H1 (cell line): ENCODE measurements around the gene ACADSB. TPM values are rescaled to one million over a fixed set of nuclear protein-coding genes. Genes with fewer than 3 reads are reported as not detected.
A peak's percentile ranks its signal among the peaks of the same experiment; 100 is the strongest.

Experiments
- KDM5A ChIP-seq: fragments of 200-600 bp; IDR thresholded peaks from 2 replicates; pipeline ENCODE4 v1.7.1; 2012; ENCODE audit warnings: mild to moderate bottlenecking, low read length, inconsistent platforms, mixed read lengths
- POU5F1 ChIP-seq: IDR thresholded peaks from 2 replicates; pipeline ENCODE4 v1.6.1; 2011; ENCODE audit warnings: low read depth, mild to moderate bottlenecking, low read length, moderate library complexity
- SP4 ChIP-seq: IDR thresholded peaks from 2 replicates; pipeline ENCODE4 v1.6.1; 2012; ENCODE audit warnings: low read length, inconsistent platforms
- polyA plus RNA-seq, 7 experiments: library from polyadenylated mRNA; depleted of rRNA in 3 of 7; stranded (reverse) in 5 of 7; unstranded in 2 of 7; fragments of >200 nt in 5 of 7; fragments of 200-250 nt in 2 of 7; gene quantifications; 1 replicate in 5 of 7; 2 replicates in 1 of 7; 4 replicates in 1 of 7; pipeline versions ENCODE4 v1.2.1 to v1.2.3, GENCODE V29; 2011 to 2013; ENCODE audit warnings: missing spikeins in 2 of 7, mixed read lengths in 2 of 7
- total RNA-seq: library from RNA; stranded (reverse); fragmentation: NEBNext Ultra II Directional; extraction: Animal tissue kit (Norgen Biotek cat#: 25700); gene quantifications from 2 replicates; pipeline ENCODE4 v1.2.1, GENCODE V29; 2021
- TF ChIP-seq, protein P1 (sequence below): IDR thresholded peaks from 2 replicates; pipeline ENCODE4 v1.6.1; 2012; ENCODE audit warnings: inconsistent platforms
- TF ChIP-seq, protein P2 (sequence below): fragments of 300-600 bp; sonication (generic); IDR thresholded peaks from 2 replicates; pipeline ENCODE4 v1.7.1; 2012; ENCODE audit warnings: low read length, moderate library complexity, mild to moderate bottlenecking, inconsistent platforms; ENCODE audit not compliant: insufficient replicate concordance
- TF ChIP-seq, protein P3 (sequence below), 3 experiments: IDR thresholded peaks; 1 replicate in 2 of 3; 2 replicates in 1 of 3; pipeline versions ENCODE4 v1.5.1 to v1.6.1; 2011; ENCODE audit warnings: low read length in 3 of 3, mild to moderate bottlenecking in 3 of 3, inconsistent platforms in 2 of 3, low read depth in 1 of 3, moderate library complexity in 1 of 3; ENCODE audit not compliant: insufficient read depth in 1 of 3; ENCODE audit errors: control extremely low read depth in 1 of 3

The ACADSB gene
- total and polyA plus RNA-seq, 2 of the 8 experiments (the other 6 are each of a cell fraction or from before 2014, with no cell fraction given): 5.6 to 11.2 TPM

DNA sequence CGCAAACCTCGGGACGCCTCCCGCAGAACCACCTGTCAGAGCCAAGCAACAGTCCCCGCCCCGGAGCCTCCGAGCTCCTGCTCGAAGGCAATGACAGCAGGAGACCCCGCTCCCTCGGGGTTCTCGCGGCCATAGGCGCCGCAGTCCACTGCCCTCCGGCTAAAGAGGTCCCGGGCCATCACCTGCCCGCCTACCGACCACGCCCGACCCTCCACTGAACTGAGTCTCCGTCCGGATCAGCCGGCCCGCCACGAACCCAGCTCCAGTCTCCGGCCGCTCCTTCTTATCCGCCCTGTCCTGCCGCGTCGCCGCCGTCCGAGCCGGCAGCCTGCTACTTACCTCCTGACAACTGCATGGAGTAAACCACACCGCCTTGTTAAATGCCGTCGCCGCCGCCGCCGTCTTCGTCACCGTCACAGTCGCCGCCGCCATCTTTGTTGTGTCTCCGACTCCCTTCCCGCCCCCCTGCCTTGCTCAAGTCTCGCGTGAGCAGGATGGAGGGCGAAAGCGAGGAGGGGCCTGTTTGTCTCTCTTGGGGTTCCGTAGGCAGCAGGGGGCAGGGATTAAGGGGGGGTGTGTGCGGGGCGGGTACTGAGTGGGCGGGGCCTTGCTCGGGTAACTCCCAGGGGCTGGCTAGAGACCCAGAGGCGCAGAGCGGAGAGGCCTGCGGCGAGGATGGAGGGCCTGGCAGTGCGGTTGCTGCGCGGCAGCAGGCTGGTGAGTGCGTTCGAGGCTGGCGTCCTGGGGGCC lies at the start of gene ACADSB, which contains the start of gene IKZF5 (continued):
- TF ChIP-seq KDM5A (0 out of 2 replicates have a peak, but pooled peaks have one; percentile 59), SP4 (no peak), POU5F1 (no peak)
- TF ChIP-seq, protein P1, sequence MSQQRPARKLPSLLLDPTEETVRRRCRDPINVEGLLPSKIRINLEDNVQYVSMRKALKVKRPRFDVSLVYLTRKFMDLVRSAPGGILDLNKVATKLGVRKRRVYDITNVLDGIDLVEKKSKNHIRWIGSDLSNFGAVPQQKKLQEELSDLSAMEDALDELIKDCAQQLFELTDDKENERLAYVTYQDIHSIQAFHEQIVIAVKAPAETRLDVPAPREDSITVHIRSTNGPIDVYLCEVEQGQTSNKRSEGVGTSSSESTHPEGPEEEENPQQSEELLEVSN: peak; percentile 63
- TF ChIP-seq, protein P2, sequence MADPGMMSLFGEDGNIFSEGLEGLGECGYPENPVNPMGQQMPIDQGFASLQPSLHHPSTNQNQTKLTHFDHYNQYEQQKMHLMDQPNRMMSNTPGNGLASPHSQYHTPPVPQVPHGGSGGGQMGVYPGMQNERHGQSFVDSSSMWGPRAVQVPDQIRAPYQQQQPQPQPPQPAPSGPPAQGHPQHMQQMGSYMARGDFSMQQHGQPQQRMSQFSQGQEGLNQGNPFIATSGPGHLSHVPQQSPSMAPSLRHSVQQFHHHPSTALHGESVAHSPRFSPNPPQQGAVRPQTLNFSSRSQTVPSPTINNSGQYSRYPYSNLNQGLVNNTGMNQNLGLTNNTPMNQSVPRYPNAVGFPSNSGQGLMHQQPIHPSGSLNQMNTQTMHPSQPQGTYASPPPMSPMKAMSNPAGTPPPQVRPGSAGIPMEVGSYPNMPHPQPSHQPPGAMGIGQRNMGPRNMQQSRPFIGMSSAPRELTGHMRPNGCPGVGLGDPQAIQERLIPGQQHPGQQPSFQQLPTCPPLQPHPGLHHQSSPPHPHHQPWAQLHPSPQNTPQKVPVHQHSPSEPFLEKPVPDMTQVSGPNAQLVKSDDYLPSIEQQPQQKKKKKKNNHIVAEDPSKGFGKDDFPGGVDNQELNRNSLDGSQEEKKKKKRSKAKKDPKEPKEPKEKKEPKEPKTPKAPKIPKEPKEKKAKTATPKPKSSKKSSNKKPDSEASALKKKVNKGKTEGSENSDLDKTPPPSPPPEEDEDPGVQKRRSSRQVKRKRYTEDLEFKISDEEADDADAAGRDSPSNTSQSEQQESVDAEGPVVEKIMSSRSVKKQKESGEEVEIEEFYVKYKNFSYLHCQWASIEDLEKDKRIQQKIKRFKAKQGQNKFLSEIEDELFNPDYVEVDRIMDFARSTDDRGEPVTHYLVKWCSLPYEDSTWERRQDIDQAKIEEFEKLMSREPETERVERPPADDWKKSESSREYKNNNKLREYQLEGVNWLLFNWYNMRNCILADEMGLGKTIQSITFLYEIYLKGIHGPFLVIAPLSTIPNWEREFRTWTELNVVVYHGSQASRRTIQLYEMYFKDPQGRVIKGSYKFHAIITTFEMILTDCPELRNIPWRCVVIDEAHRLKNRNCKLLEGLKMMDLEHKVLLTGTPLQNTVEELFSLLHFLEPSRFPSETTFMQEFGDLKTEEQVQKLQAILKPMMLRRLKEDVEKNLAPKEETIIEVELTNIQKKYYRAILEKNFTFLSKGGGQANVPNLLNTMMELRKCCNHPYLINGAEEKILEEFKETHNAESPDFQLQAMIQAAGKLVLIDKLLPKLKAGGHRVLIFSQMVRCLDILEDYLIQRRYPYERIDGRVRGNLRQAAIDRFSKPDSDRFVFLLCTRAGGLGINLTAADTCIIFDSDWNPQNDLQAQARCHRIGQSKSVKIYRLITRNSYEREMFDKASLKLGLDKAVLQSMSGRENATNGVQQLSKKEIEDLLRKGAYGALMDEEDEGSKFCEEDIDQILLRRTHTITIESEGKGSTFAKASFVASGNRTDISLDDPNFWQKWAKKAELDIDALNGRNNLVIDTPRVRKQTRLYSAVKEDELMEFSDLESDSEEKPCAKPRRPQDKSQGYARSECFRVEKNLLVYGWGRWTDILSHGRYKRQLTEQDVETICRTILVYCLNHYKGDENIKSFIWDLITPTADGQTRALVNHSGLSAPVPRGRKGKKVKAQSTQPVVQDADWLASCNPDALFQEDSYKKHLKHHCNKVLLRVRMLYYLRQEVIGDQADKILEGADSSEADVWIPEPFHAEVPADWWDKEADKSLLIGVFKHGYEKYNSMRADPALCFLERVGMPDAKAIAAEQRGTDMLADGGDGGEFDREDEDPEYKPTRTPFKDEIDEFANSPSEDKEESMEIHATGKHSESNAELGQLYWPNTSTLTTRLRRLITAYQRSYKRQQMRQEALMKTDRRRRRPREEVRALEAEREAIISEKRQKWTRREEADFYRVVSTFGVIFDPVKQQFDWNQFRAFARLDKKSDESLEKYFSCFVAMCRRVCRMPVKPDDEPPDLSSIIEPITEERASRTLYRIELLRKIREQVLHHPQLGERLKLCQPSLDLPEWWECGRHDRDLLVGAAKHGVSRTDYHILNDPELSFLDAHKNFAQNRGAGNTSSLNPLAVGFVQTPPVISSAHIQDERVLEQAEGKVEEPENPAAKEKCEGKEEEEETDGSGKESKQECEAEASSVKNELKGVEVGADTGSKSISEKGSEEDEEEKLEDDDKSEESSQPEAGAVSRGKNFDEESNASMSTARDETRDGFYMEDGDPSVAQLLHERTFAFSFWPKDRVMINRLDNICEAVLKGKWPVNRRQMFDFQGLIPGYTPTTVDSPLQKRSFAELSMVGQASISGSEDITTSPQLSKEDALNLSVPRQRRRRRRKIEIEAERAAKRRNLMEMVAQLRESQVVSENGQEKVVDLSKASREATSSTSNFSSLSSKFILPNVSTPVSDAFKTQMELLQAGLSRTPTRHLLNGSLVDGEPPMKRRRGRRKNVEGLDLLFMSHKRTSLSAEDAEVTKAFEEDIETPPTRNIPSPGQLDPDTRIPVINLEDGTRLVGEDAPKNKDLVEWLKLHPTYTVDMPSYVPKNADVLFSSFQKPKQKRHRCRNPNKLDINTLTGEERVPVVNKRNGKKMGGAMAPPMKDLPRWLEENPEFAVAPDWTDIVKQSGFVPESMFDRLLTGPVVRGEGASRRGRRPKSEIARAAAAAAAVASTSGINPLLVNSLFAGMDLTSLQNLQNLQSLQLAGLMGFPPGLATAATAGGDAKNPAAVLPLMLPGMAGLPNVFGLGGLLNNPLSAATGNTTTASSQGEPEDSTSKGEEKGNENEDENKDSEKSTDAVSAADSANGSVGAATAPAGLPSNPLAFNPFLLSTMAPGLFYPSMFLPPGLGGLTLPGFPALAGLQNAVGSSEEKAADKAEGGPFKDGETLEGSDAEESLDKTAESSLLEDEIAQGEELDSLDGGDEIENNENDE: no peak
- TF ChIP-seq, protein P3, sequence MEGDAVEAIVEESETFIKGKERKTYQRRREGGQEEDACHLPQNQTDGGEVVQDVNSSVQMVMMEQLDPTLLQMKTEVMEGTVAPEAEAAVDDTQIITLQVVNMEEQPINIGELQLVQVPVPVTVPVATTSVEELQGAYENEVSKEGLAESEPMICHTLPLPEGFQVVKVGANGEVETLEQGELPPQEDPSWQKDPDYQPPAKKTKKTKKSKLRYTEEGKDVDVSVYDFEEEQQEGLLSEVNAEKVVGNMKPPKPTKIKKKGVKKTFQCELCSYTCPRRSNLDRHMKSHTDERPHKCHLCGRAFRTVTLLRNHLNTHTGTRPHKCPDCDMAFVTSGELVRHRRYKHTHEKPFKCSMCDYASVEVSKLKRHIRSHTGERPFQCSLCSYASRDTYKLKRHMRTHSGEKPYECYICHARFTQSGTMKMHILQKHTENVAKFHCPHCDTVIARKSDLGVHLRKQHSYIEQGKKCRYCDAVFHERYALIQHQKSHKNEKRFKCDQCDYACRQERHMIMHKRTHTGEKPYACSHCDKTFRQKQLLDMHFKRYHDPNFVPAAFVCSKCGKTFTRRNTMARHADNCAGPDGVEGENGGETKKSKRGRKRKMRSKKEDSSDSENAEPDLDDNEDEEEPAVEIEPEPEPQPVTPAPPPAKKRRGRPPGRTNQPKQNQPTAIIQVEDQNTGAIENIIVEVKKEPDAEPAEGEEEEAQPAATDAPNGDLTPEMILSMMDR (IDR thresholded peaks at IDR 0.05; ENCODE audit: control extremely low read depth in 1 of 3, insufficient read depth in 1 of 3, low read depth in 1 of 3, low read length in 3 of 3): no peak
